GF-D8 (cell line): ENCODE results near the gene FOXF2.
"Not testable (repeated sequence)": the region's sequence is repeated elsewhere in the genome, so short reads cannot be mapped to it uniquely, and the experiment has no call there.

Experiments used
- DNase-seq: peaks from one replicate; lab custom pipeline; 2025; lab: John Stamatoyannopoulos, UW

FOXF2 gene

GRCh38 chr6:1389369-1390132, at the start of gene FOXF2:
Gene FOXF2 (plus strand): TSS chr6:1389576. CDS start chr6:1389948, 372 bp downstream.
- DNase-seq = no peak

DNA sequence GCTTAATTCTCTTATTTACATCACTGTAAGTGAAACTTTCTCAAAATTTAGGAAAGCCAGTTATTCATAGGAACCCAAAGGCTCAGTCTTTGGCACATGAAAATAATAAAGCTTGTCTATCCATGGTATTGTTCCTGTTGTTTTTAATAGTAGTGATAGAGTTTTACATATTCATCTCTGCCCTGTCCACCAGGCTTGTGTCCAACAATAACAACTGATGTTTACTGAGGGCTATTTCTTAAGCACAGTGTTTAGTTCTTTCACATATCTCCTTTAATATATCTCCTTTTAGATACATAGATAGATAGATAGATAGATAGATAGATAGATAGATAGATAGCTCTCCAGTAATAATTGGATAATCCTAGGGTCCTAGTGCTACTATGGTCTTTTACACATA, 43.3 kb upstream of the FOXF2 start:
- no peak for DNase-seq

DNA sequence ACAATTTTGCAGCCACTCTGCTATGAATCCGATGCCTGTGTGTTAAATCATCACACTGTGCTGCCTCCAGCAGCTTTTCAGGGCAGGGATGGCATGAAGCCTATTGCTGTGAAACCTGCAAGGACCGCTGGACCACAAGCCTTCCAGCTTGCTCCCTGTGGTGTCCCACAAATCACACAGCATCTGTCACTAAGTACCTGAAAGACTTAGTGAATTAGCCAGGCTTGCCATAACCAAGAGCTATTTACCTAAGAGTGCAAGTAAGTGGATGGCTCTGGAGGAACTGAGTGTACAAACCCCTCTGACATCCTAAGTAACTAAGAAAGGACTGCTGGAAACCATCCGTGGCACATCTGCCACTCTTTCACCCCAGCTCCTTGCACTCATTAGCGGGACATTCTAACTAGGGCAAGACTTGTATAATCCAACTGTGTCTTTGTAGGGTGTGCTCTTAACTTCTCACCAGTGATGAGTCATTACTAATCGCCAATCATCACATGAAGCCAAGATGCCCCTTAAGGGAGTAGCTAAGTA, 42.8 kb upstream of the FOXF2 start:
- DNase-seq = no peak

DNA sequence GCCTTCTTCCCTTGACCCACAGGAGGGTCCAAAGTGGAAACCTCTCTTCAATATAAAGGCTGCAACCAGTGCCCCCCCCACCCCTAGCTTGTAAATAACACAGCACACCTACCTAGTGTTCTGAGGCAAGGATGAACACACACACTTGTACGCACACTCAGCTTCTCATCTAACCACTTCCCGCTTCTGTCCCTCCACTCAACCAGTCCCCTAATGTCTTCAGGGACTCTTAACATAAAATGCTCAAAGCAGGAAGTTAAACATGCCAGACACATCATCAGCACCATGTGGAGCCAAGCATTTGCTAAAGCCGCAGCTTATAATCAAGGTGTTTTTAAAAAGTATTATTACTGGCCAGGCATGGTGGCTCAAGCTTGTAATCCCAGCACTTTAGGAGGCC, 42.2 kb upstream of the FOXF2 start:
- DNase-seq = no peak

- no peak for DNase-seq
Measured at GRCh38 chr6:1348675-1349074, 40.7 kb upstream of the FOXF2 start.

- no peak for DNase-seq
Measured at GRCh38 chr6:1349655-1350054, 39.7 kb upstream of the FOXF2 start.

DNA sequence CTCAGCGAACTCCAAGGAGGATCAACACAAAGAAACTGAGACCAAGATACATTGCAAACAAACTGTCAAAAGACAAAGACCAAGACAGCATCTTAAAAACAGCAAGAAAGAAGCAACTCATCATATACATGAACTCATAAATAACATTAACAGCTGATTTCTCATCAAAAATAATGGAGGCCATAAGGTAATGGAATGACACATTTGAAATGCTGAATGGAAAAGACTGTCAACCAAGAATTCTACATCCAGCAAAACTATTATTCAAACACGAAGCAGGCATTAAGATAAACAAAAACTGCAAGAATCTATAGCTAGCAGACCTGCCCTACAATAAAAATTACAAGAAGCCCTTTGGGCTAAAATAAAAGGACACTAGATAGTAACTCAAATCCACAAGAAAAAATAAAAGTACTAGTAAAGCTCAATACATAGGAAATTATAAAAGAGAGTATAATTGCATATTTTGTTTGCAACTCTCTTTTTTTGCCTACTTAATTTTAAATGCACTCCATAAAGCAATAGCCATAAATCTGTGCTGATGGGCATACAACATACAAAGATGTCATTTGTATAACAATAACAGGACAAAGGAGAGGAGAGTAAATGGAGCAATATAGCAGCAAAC, 37.9 kb upstream of the FOXF2 start:
- DNase-seq = no peak

GRCh38 chr6:1355068-1355467, 34.3 kb upstream of the FOXF2 start:
- not testable (repeated sequence) for DNase-seq

- DNase-seq = not testable (repeated sequence)
Measured at GRCh38 chr6:1361717-1362116, 27.7 kb upstream of the FOXF2 start.

DNA sequence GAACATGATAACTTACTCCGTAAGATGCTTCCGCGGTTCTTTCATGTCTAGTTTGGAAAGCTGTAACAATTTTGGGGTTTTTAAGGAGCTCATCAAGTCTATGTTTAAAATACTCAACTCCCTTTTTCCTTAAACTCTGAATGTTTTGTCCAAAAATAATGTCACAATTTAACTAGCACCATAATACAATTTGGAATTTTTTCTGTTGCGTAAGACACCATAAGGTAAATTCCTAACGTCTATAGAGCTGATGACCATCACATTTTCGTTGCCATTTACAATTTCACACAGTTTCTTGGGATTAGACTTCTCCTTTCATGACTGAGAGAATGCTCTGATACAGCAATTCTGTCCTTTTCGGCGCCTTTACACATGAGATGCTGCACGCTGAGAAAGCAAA, 26.7 kb upstream of the FOXF2 start:
- DNase-seq = no peak

DNA sequence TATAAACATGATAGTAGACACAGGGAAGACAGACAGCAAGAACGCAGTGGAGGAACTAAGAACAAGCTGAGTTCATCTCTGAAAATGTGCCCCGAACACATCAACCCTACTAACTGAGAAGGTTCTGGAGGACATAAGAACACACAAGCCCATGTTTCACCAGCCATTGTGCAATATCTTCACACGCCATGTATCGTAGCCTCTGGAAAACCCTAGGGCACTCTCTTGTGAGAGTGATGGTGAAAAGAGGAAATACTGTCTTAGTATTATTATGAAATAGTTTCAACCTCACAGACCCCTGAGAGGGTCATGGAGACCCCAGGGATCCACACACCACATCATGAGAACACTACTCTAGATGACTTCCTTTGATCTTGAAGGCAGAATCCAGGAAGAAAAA, 26.1 kb upstream of the FOXF2 start:
- no peak for DNase-seq

GRCh38 chr6:1363729-1364572, 25.4 kb upstream of the FOXF2 start:
- DNase-seq = no peak

- no peak for DNase-seq
Measured at GRCh38 chr6:1364791-1365190, 24.6 kb upstream of the FOXF2 start.

- DNase-seq = no peak
Measured at GRCh38 chr6:1365686-1366085, 23.7 kb upstream of the FOXF2 start.

GRCh38 chr6:1367771-1368170, 21.6 kb upstream of the FOXF2 start:
- DNase-seq = no peak

- no peak for DNase-seq
Measured at GRCh38 chr6:1368940-1369339, 20.4 kb upstream of the FOXF2 start.

- DNase-seq = not testable (repeated sequence)
Measured at GRCh38 chr6:1369695-1370094, 19.7 kb upstream of the FOXF2 start.

GRCh38 chr6:1371933-1372332, 17.4 kb upstream of the FOXF2 start:
- no peak for DNase-seq

- no peak for DNase-seq
Measured at GRCh38 chr6:1372690-1373089, 16.7 kb upstream of the FOXF2 start.

DNA sequence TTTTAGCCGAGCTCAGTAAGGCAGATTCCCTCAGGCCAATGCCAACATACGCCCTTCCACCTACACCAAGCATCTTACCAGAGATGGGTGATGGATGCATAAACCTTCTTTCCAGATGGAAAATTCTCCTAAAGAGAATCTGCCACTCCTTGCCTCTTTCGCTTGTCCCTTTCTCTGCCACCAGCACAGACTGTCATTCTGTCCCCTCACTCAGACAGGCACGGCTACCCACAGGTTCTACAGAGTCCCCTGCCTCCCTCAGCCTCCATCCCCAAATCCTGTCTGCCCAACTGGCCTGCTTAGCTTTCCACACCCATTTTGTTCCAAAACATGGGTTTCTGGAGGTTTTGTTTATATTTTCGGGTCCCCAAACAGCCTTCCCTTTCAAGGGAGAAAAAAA, 12.7 kb upstream of the FOXF2 start:
- DNase-seq = no peak

GRCh38 chr6:1377526-1377925, 11.8 kb upstream of the FOXF2 start:
- DNase-seq = no peak
